SK-N-SH (cell line): ENCODE measurements around the gene VRK2. TPM values are rescaled to one million over a fixed set of nuclear protein-coding genes. Genes with fewer than 3 reads are reported as not detected.

ENCODE experiments used
- CTCF ChIA-PET: fragments of 300-600, 350-600 bp; formaldehyde crosslinking; extraction: SDS; loops from one replicate; lab custom pipeline; 2021; lab: Yijun Ruan, JAX
- POLR2A ChIA-PET: fragments of 350-600 bp; sonication (Branson Sonifier 250); formaldehyde crosslinking; extraction: SDS; loops from one replicate; lab custom pipeline; 2020; ENCODE audit warnings: antibody characterized with exemption, inconsistent platforms; lab: Yijun Ruan, JAX
- DNase-seq: peaks from one replicate; pipeline ENCODE4 v3.0.0; 2012
- H2AFZ ChIP-seq: fragments of 200-600 bp; sonication (generic); 2 replicates; pipeline ENCODE4 v1.8.1; 2016; ENCODE audit warnings: antibody characterized with exemption, mild to moderate bottlenecking, low read depth
- H3F3A ChIP-seq: fragments of 200-600 bp; sonication (generic); replicated peaks from 2 replicates; pipeline ENCODE3; 2016; ENCODE audit warnings: antibody characterized with exemption, mild to moderate bottlenecking; ENCODE audit not compliant: insufficient read depth
- H3K27ac ChIP-seq, 2 experiments: fragments of 200-500 bp in 1 of 2; fragments of 200-600 bp in 1 of 2; sonication (Bioruptor generic) in 1 of 2; sonication (generic), shearing (Covaris generic) in 1 of 2; 2 replicates each; pipeline versions ENCODE4 v1.5.1 to v1.6.1; 2014 to 2016; ENCODE audit warnings: low read depth in 2 of 2, inconsistent platforms in 1 of 2, low read length in 1 of 2, mild to moderate bottlenecking in 1 of 2, mixed read lengths in 1 of 2
- H3K27me3 ChIP-seq: fragments of 200-600 bp; sonication (generic), shearing (Covaris generic); 2 replicates; pipeline ENCODE4 v1.6.1; 2016; ENCODE audit warnings: mixed run types; ENCODE audit not compliant: insufficient read depth
- H3K36me3 ChIP-seq, 2 experiments: fragments of 200-500 bp in 1 of 2; fragments of 200-600 bp in 1 of 2; sonication (Bioruptor generic) in 1 of 2; sonication (generic) in 1 of 2; replicated peaks in 1 of 2; 2 replicates each; pipeline versions ENCODE3 to v1.5.1; 2014 to 2016; ENCODE audit warnings: low read length in 1 of 2, mild to moderate bottlenecking in 1 of 2; ENCODE audit not compliant: insufficient read depth in 2 of 2, control insufficient read depth in 1 of 2
- H3K4me1 ChIP-seq, 2 experiments: fragments of 200-500 bp in 1 of 2; fragments of 200-600 bp in 1 of 2; sonication (Bioruptor generic) in 1 of 2; sonication (generic), shearing (Covaris generic) in 1 of 2; 2 replicates each; pipeline versions ENCODE4 v1.5.1 to v1.6.1; 2014 to 2016; ENCODE audit warnings: low read depth in 1 of 2, low read length in 1 of 2, mixed run types in 1 of 2; ENCODE audit not compliant: insufficient read depth in 2 of 2, control insufficient read depth in 1 of 2
- H3K4me2 ChIP-seq: fragments of 200-600 bp; sonication (generic), shearing (Covaris generic); 2 replicates; pipeline ENCODE4 v1.6.1; 2017; ENCODE audit warnings: mixed run types
- H3K4me3 ChIP-seq, 2 experiments: fragments of 200-500 bp in 1 of 2; fragments of 200-600 bp in 1 of 2; sonication (Bioruptor generic) in 1 of 2; sonication (generic), shearing (Covaris generic) in 1 of 2; 2 replicates each; pipeline versions ENCODE4 v1.5.1 to v1.8.1; 2014 to 2016; ENCODE audit warnings: low read depth in 2 of 2, inconsistent platforms in 1 of 2, low read length in 1 of 2, mild to moderate bottlenecking in 1 of 2, mixed read lengths in 1 of 2, moderate library complexity in 1 of 2
- H3K79me2 ChIP-seq: fragments of 200-600 bp; sonication (generic); 2 replicates; pipeline ENCODE4 v1.8.1; 2017; ENCODE audit warnings: mild to moderate bottlenecking; ENCODE audit not compliant: insufficient read depth
- H3K9ac ChIP-seq: fragments of 200-600 bp; sonication (generic); 2 replicates; pipeline ENCODE4 v1.6.1; 2017; ENCODE audit warnings: mixed run types
- H3K9me2 ChIP-seq: fragments of 200-600 bp; sonication (generic); 2 replicates; pipeline ENCODE4 v1.6.1; 2017; ENCODE audit warnings: mixed run types
- H3K9me3 ChIP-seq: fragments of 200-600 bp; sonication (generic); 2 replicates; pipeline ENCODE4 v1.6.1; 2017; ENCODE audit warnings: mixed run types, mild to moderate bottlenecking, moderate library complexity
- H4K20me1 ChIP-seq: fragments of 200-600 bp; sonication (generic); 2 replicates; pipeline ENCODE4 v1.6.1; 2017; ENCODE audit warnings: mild to moderate bottlenecking, mixed run types; ENCODE audit not compliant: insufficient read depth
- CHD2 ChIP-seq: fragments of 150-350 bp; IDR thresholded peaks from 2 replicates; pipeline ENCODE4 v1.6.1; 2018; ENCODE audit warnings: low read length; ENCODE audit not compliant: partially characterized antibody
- EP300 ChIP-seq, 2 experiments: IDR thresholded peaks; 2 replicates each; pipeline versions ENCODE4 v1.4.0 to v1.6.1; 2012; ENCODE audit warnings: borderline replicate concordance in 1 of 2, low read depth in 1 of 2, low read length in 1 of 2
- EZH2phosphoT487 ChIP-seq: fragments of 200-600 bp; sonication (generic); IDR thresholded peaks from 2 replicates; pipeline ENCODE4 v1.6.1; 2017; ENCODE audit warnings: low read depth, mixed run types, mild to moderate bottlenecking, antibody characterized with exemption, moderate library complexity, borderline replicate concordance
- FOSL2 ChIP-seq: IDR thresholded peaks from 2 replicates; pipeline ENCODE4 v1.4.0; 2012; ENCODE audit warnings: low read depth, mild to moderate bottlenecking, moderate library complexity, borderline replicate concordance
- FOXM1 ChIP-seq: IDR thresholded peaks from 2 replicates; pipeline ENCODE4 v1.4.0; 2012; ENCODE audit warnings: low read depth, mild to moderate bottlenecking
- GABPA ChIP-seq: IDR thresholded peaks from 2 replicates; pipeline ENCODE4 v1.4.0; 2012; ENCODE audit warnings: low read depth, mild to moderate bottlenecking
- IRF3 ChIP-seq: fragments of 150-350 bp; IDR thresholded peaks from 2 replicates; pipeline ENCODE4 v1.6.1; 2016; ENCODE audit warnings: mild to moderate bottlenecking, low read depth, low read length
- MAX ChIP-seq: IDR thresholded peaks from 2 replicates; pipeline ENCODE4 v1.4.0; 2012; ENCODE audit warnings: low read depth
- MXI1 ChIP-seq: IDR thresholded peaks from 2 replicates; pipeline ENCODE4 v1.6.1; 2012; ENCODE audit warnings: mild to moderate bottlenecking, low read depth, low read length, improper control_type of control experiment
- POLR2AphosphoS5 ChIP-seq: IDR thresholded peaks from 2 replicates; pipeline ENCODE4 v1.6.1; 2012; ENCODE audit warnings: low read depth, low read length
- REST ChIP-seq: IDR thresholded peaks from 2 replicates; pipeline ENCODE4 v1.6.1; 2012; ENCODE audit warnings: mild to moderate bottlenecking, low read depth, low read length, moderate library complexity
- RFX5 ChIP-seq: IDR thresholded peaks from 2 replicates; pipeline ENCODE4 v1.6.1; 2012; ENCODE audit warnings: mild to moderate bottlenecking, improper control_type of control experiment, low read length
- SIN3A ChIP-seq: IDR thresholded peaks from 2 replicates; pipeline ENCODE4 v1.6.1; 2012; ENCODE audit warnings: low read depth, mild to moderate bottlenecking, low read length, moderate library complexity, borderline replicate concordance
- SMC3 ChIP-seq: IDR thresholded peaks from 2 replicates; pipeline ENCODE4 v1.6.1; 2012; ENCODE audit warnings: low read depth, low read length, improper control_type of control experiment
- TCF12 ChIP-seq: IDR thresholded peaks from 2 replicates; pipeline ENCODE4 v1.4.0; 2012
- USF1 ChIP-seq: IDR thresholded peaks from 2 replicates; pipeline ENCODE4 v1.4.0; 2012; ENCODE audit warnings: low read depth, borderline replicate concordance
- ZBTB33 ChIP-seq: IDR thresholded peaks from 2 replicates; pipeline ENCODE4 v1.4.0; 2012; ENCODE audit warnings: low read depth, borderline replicate concordance
- WGBS: methylation state at CpG from one replicate; pipeline ENCODE4 v1.1.6; 2017; ENCODE audit warnings: low lambda C conversion rate; 5-methylcytosine and 5-hydroxymethylcytosine counted together
- polyA plus RNA-seq, 3 experiments: library from polyadenylated mRNA; depleted of rRNA; stranded (reverse); fragments of >200 nt; gene quantifications; 2 replicates each; pipeline ENCODE4 v1.2.3, GENCODE V29; 2012

Gene VRK2
- polyA plus RNA-seq, 1 of the 3 experiments (the other 2 are of a cell fraction) = not detected

- ChIA-PET CTCF (no interaction called here), POLR2A (no interaction called here)
- Histone ChIP-seq H3K4me1 (no peaks in the 10 kb centered on the region), H3K4me3 (no peak overlapping the region), H3K4me2 (no peak overlapping the region), H3K9me3 (no peaks in the 10 kb centered on the region), H3K36me3 (peaks cover 9 to 10% of the 10 kb centered on the region in 2 experiments), H3F3A (peaks cover 3% of the 10 kb centered on the region), H3K27me3 (no peaks in the 10 kb centered on the region), H3K27ac (no peak overlapping the region)
- WGBS = 96% methylated on average over 1 of the region's 1 CpG
- no peak for TF ChIP-seq FOSL2
- no peak for TF ChIP-seq SMC3
- no peak for TF ChIP-seq MAX
- TF ChIP-seq IRF3 = no peak
- TF ChIP-seq GABPA = no peak
- no peak for TF ChIP-seq FOXM1
- TF ChIP-seq TCF12 = no peak
- no peak for TF ChIP-seq RFX5
- no peak for TF ChIP-seq MXI1
- TF ChIP-seq ZBTB33 = no peak
- no peak for TF ChIP-seq USF1
- TF ChIP-seq EP300 (IDR thresholded peaks at IDR 0.05; ENCODE audit: borderline replicate concordance in 1 of 2, low read depth in 1 of 2, low read length in 1 of 2) = no peak
- TF ChIP-seq CHD2 = no peak
- no peak for TF ChIP-seq SIN3A
- TF ChIP-seq REST = no peak
- TF ChIP-seq EZH2phosphoT487 = no peak
- TF ChIP-seq POLR2AphosphoS5 = no peak
- TF ChIP-seq, all 33 proteins: peak for 0
- H3K79me2 ChIP-seq = no peaks in the 10 kb centered on the region
- no peak overlapping the region for H3K9ac ChIP-seq
- H2AFZ ChIP-seq = no peak overlapping the region
- no peaks in the 10 kb centered on the region for H4K20me1 ChIP-seq
- no peak for DNase-seq
- no peaks in the 10 kb centered on the region; the same call in 1 of the 2 replicates for H3K9me2 ChIP-seq
Measured at GRCh38 chr2:58195662-58196061, 149.1 kb downstream of the VRK2 start.
